HCEC 1CT (cell line): ENCODE measurements around the gene TCF12.
"Not testable (repeated sequence)": the region's sequence is repeated elsewhere in the genome, so short reads cannot be mapped to it uniquely, and the experiment has no call there.

ENCODE experiments used
- DNase-seq: peaks from one replicate; pipeline ENCODE4 v3.0.0-alpha.2; 2017

The TCF12 gene

DNA sequence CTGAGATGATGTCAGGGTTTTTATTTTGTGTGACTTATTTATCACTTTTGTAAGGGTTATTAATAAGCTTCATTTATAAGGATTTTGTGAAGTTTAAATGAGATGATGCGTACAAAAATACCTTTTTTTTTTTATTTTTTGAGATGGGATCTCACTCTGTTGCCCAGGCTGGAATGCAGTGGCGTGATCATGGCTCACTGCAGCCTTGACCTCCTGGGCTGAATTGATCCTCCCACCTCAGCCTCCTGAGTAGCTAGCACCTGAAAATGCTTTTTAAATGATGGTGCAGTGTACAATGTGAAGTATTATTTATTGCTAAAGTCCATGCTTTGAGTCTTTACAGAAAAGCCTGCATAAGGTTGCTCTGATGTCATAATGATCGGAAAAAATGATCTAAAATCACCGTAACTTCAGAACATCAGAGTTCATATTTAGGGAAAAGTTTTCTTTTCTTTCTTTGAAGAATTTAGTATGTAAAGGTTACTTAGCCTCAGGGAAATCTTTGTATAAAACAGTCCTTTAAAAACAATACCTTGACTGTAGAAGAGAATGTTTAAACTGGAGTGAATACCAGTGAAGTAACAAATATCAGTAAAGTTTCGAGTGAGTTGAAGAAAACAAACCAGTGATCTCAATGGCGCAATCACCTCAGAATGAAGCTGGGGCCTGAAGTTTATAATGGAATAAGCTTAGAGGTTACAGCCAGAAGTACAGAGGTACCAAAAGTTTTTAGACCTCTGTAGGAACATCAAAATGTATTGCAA is 29.7 kb downstream of the TCF12 start:
- no peak for DNase-seq

DNA sequence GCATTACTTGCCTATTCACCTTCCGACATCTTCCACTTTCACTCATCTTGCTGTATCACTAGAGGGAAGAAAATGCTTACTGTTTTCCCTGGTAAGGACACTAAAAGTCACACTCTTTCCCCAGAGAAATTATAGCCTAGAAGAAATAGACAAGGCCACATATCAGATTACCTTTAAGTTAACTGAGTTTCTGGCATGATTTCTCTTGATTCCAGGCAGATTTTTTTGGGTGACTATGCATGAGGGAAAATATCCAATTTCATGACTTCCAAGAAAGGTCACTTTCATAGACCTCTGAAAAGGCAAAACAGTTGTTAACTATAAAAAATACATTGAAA is 30.3 kb downstream of the TCF12 start:
- no peak for DNase-seq

DNA sequence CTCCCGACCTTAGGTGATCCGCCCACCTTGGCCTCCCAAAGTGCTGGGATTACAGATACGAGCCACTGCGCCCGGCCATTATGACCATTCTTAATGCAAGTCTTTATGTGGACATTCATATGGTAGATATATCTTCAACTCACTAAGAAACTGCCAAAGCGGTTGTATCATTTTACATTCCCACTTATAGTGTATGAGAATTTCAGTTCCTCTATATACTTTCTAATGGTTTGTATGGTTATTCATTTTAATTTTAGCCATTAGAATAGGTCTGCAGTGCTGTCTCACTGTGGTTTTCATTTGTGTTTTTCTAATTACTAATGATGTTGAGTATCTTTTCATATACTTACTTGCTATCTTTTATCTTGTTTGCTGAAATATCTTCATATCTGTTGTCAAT is 32.5 kb downstream of the TCF12 start:
- no peak for DNase-seq

DNA sequence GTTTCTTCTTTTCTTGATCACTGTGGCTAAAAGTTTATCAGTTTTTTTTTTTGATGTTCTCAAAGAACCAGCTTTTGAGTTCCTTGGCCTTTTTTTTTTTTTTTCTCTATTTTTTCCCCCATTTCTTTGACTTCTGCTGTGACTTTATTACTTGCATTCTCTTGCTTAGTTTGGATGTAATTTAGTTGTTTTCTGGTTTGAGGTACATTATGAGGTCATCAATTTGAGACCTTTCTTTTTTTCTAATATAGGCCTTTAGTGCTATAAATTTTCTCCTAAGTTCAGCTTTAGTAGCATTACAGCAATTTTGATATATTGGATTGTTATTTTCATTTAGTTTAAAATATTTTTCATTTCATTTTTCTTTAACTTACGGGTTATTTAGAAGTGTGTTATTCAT is 35.3 kb downstream of the TCF12 start:
- no peak for DNase-seq

DNA sequence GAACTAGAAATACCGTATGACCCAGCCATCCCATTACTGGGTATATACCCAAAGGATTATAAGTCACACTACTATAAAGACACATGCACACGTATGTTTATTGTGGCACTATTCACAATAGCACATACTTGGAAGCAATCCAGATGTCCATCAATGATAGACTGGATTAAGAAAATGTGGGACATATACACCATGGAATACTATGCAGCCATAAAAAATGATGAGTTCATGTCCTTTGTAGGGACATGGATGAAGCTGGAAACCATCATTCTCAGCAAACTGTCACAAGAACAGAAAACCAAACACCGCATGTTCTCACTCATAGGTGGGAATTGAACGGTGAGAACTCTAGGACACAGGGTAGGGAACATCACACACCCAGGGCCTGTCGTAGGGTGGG is 36.6 kb downstream of the TCF12 start:
- not testable (repeated sequence) for DNase-seq

DNA sequence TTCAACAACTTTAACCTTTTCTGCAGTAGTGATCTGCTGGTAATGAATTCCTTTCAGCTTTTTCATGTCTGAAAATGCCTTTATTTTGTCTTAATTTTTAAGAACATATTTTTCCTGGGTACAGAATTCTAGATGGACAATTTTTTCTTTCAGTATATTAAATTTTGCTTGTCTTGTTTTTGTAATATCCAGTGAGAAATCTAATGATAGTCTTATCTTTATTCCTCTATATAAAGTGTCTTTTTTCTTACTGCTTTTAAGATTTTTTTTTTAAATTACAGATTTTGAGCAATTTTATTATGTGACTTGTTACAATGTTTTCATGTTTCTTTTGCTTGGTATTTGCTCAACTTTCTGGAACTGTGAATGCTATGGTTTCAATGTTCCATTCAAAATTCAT is 38.1 kb downstream of the TCF12 start:
- DNase-seq: no peak

DNA sequence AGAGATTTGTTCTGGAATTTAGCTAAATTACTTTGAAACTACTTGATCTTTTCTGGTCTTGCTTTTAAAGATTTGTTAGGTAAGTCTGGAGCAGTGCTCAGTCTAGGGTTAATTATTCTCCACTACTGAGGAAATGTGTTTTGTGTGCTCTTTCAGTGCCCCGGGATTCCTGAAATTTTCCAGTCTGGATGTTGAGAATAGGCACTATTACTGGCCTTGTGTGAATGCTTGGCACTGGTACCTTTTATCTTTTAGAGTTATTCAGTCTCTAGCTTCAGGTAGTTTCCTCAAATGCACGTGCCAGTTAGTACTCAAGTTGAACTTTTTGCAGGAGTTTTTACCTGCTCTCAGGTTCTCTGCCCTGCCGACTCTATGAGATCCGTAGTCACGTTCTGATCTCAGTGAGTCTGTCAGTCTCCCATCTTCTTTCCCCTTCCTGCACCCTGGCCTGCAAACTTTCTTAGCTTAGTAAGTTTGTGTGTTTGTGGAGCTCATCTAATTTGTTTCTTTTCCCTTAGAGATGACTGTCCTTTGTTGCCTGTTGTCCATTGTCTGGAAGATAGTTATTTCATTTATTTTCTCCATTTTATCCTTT is 39.5 kb downstream of the TCF12 start:
- DNase-seq: no peak

DNA sequence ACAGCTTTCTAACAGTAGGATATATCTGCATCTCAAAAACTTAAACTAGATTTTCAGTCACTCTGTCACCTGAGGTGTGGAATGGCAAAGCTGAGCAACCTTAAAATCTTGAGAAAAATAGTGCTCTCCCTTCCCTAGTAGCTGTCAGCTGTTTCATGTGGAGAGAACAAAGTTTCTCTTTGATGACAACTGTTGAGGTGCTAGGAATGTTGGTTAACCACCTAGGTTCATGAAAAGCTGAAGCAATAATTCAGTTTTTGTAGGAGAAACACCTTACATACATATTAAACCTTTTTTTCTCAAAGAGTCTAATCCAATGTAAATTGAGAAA is 40.8 kb downstream of the TCF12 start:
- DNase-seq: no peak

DNA sequence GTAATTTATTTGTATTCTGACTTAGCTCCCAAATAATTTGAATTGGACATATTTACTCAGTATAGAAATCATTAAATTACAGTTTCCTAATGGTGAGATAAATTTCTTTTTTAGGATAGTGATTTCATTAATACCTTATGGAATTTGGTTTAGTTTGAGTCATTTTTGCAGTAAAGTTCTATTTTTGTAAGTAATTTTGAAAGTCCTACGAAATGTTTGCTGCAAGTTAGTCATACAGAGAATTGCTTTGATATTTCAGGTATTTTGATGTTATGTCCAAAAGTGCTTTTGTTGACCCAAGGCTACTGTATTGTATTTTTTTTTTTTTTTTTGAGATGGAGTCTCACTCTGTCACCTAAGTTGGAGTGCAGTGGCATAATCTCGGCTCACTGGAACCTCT is 41.7 kb downstream of the TCF12 start:
- DNase-seq: no peak

DNA sequence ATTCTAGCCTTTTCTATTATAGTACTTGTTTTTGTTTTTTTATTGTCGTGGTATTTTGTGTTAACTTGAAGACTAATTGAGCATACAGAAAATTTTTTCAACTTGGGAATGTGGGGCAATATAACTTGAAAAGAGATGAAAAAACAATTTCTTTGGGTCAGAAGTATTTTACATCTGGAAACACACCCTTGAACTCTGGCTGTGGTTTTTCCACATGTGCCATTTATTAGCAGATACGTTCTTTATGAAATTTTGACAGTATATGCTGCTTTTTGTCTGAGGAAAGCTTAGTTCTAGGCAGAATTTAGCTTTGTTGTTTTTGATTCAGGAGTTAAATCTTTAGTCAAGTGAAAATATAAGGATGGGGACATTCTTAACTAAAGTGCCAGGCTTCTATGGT is 44.7 kb downstream of the TCF12 start:
- DNase-seq: no peak

DNA sequence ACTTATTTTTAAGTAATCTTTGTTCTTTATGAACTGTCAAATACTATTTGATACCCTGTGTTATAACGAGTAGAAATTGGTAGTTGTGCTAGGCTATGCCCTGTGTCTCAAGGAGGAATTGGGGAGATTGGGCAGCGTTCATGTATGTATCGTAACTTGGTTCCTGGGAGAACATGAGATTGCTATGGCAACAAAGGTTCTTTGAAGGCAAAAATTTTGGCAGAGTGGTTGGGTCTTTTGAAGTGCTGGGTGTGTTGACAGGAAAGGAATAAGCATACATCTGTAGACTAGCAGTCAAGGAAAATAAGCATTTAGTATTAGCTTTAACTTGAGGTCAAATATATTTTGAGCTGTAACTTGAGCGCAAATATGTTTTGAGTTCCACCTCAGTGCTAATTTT is 45.3 kb downstream of the TCF12 start:
- no peak for DNase-seq

DNA sequence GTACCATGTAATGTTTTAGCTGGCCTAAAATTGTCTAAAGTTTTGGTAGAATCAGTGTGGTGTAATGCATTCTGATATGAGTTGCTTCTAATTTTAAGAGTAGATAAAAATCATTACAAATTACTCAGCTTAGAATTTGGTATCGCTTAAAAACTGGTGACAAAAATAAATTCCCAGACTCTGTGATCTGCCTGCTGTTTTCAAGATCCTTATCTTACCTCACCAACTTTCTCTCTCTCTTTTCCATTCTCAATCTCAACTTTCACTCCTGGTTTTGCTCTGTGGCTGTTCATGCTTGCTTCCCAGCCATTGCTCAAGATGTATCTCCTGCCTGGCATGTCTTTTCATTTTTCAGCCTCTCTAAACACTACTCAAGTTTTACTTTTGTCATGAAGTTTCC is 45.7 kb downstream of the TCF12 start:
- DNase-seq: no peak

DNA sequence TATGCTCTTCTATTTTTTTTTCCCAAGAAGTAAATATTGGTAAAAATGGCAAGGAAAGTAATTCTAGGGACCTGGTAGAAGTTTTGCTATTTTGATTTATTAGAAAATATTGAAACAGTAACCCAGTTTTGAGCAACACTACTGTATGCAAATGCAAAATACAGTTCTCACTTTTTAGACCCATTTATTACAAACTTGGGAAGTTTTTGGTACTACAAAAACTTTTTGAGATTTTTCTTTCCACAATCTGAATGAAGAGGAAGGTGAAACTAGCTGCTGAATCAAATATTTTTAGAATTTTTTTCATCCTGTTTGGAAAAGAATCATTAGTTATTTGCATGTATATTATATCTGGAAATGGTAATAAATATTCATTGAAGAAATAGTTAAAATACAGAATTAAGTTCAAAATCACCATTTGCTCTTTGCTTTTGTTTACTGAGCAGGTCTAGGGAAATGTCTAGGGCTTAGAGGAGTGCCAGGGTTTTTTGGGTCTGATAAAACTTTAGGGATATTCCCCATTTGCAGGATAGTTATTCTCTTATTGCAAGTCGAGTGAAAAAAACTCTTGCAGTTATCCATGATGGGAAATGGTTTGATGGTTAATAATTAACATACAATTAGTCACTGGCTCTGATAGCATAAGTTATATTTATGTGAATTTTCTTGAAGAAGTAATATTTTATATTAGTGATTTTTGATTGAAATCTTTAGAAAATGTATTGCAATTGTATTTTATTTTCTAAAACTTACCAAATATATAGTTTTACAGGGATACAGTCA is 47.0 kb downstream of the TCF12 start:
- no peak for DNase-seq

DNA sequence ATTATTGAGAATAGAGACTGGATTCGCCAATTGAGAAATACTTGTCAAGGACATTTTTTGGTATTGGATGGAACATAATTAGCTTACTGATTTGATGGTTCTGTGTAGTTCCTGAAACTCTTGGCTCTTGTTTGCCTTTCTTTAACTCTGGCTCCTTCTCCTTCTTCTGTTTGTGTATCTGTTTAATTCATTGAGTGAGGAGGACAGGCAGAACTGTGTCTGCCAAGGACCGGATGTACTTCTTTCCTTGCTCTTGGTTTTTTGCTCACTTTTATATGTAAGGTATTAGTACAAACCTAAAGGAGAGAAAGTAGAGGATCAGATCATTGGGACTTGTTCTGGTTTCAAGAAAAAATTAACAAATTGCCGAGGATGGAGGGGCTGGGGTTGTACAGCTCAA is 48.9 kb downstream of the TCF12 start:
- DNase-seq: no peak

DNA sequence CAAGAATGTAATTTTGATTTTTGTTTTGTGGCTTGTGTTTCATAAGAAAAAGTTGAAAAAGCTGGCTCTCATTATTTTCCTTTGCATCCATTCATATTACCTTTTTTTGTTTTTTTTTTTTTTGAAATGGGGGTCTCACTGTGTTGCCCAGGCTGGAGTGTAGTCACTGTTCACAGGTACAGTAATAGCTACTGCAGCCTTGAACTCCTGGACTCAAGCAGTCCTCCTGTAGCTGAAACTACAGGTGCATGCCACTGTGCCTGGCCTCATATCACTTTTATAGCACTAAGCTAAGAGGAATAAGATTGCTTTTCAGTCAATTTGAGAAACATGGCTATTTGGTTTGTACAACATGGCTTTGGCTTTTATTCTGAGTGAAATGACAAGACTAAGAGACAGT is 49.8 kb downstream of the TCF12 start:
- DNase-seq: no peak

DNA sequence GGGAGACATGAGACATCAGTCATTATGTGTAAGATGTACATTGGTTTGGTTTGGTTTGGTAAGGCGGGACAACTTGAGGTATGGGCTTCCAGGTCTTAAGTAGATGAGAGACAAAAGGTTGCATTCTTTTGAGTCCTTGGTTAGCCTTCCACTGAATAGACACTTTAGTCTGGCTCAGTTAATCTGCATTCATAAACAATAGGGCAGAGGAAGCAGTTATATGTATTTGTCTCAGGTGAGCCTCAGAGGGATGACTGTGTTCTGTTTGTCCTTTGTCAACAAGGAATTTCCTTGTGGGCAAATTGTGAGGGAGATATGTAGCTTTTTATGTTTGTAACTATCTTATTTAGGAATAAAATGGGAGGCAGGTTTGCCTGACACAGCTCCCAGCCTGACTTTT is 50.4 kb downstream of the TCF12 start:
- no peak for DNase-seq

DNA sequence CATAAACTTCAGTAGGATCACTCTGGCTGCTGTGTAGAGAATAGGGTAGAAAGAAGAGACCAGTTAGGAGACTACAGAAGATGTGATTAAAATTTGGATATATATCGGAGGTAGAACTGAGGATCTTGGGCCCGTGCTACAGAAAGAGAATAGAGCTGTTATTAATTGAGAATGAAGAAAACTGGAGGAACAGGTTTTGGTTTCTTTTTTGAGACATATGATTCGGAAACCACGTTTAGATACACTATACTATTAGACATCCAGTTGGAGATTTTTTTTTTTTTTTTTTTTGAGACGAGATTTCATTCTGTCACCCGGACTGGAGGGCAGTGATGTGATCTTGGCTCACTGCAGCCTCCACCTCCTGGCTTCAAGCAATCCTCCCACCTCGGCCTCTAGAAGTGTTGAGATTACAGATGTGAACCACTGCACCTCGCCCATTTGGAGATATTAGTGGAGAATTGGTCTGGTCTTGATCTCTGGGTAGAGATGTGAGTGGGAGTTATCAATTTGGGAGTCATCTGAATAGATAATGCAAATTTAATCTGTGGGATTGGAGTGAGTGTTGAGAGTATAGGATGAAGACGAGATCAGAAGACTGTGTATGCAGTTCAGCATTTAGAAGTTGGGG is 50.9 kb downstream of the TCF12 start:
- DNase-seq: no peak

DNA sequence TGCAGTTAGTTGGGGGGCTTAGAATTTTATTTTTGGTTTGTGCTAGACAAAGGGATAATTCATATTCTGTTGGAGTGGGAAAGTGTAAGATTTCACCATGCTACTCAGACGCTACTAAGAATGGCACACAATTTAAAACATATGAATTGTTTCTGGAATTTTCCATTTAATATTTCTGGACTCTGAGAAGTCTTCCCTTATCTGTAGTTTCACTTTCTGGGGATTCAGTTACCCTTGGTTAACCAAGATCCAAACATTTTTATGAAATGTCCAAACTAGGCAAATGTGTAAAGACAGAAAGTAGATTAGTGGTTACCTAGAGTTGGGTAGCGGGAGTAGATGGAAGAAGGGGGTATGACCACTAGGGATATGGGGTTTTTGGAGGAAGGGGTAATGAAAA is 53.1 kb downstream of the TCF12 start:
- DNase-seq: no peak

DNA sequence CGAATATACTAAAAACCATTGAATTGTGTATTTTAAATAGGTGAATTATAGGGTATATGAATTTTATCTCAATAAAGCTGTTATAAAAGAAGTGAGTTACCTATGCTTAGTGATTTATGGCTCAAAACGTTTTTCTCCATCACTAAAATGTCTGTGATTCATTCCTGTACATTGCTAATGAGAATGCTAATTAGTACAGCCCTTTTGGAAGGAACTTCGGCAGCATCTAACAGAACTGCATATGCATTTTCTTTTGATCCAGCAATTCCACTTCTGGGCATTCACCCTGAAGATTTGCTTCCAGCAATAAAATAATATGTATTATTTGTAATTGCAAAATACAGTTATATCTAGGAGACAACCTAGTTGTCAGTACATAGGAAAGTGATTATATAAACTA is 53.6 kb downstream of the TCF12 start:
- no peak for DNase-seq

DNA sequence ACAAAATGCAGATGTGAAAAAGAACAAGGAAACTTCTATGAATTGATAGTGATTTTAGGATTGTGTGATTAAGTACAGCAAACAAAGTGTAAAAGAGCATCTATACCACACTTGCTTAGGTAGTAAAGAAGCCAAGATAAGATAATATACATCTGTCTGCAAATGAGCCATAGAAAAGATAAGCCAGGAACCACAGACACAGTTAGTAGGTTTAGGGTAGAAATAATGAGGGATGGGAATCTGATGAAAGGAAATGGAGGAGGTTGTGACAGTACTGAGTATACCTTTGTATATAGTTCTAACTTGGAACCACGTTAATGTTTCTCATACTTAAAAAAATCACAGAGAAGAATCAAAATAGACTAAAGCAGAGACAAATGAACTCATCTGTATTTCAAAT is 54.0 kb downstream of the TCF12 start:
- DNase-seq: no peak

DNA sequence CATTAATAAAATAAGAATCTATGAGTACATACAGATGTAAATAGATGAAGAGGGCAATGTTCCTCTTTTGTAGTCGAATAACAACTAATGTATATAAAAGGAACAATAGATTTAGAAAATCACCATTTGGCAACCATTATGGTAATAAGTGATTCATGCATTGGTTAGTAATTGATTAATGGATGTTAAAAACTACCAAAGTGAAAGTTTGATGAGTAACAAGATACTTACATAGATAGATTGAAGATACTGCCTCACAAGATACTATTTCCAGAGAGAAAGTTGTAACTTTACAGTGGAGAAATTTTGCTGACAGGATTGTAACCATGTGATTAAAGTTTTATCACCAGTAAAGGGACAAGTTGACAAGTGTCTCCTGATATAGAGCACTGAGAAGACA is 55.0 kb downstream of the TCF12 start:
- DNase-seq: no peak

DNA sequence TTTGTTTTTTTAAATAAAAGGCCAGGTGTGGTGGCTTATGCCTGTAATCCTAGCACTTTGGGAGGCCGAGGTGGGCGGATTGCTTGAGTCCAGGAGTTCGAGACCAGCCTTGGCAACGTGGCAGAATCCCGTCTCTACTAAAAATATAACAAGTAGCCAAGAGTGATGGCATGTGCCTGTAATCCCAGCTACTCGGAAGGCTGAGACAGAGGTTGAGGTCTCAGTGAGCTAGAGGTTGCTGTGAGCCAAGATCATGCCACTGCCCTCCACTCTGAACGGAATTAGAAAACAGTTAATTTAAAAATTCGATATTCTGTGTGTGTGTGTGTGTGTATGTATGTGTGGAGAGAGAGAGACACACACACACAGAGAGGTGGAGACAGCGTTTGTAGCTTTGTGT is 58.8 kb downstream of the TCF12 start:
- no peak for DNase-seq

DNA sequence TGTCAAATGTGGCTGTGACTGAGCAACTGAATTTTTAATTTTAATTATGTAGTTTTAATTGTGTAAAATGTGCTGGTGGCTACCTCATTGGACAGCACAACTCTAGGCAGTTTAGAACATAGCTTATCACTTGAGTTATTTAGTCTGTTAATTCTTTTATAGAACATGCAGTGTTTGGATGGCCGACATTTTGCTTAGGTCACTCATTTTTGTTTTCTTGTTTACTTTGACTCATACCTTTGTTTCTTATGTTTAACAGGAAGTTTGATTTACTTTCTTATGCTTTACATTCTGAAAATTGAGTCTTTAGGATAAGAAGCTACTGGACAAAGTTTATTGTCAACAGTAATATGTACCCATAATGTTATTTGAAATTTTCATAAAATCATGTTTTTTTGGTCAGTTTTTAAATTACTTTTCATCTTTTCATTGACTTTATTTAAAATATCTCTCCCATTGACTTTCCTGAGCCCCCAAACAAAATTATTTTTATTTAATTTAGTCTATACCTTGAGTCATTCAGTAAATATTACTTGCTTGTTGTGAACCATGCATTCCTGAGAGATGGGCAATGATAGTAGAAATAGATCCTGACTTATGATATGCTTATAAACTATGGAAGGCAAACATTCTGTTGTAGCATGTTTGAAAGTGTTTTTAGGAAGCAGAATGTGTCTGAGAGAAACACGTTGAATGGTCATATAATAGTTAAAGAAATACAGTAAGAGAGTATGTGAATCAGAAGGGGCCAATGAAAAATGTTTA is 60.6 kb downstream of the TCF12 start:
- peak; percentile 79 for DNase-seq
